Esophagus squamous epithelium (tissue), 5 donors: Measurements from ENCODE around the gene CHN2. TPM values are rescaled to one million over a fixed set of nuclear protein-coding genes. Genes with fewer than 3 reads are reported as not detected.

ENCODE experiments used
- DNase-seq: peaks from one replicate; lab custom pipeline; 2025; lab: John Stamatoyannopoulos, UW
- H3K27ac ChIP-seq, 4 donors: fragments of 200-600 bp; sonication (generic); one replicate each; pipeline ENCODE4 v1.5.1; 2016 to 2019; ENCODE audit warnings: mild to moderate bottlenecking in 1 of 4
- H3K27me3 ChIP-seq, 4 donors: fragments of 200-600 bp; sonication (generic); 1 replicate in 3 of 4; 2 replicates in 1 of 4; pipeline versions ENCODE4 v1.5.1 to v1.6.0; 2017 to 2021; ENCODE audit warnings: antibody characterized with exemption in 1 of 4
- H3K36me3 ChIP-seq, 3 donors: fragments of 200-600 bp; sonication (generic); one replicate each; pipeline ENCODE4 v1.5.1; 2016 to 2019
- H3K4me1 ChIP-seq, 3 donors: fragments of 200-600 bp; sonication (generic); one replicate each; pipeline ENCODE4 v1.5.1; 2017 to 2019
- H3K4me3 ChIP-seq, 4 donors: fragments of 200-600 bp; sonication (generic); 1 replicate in 3 of 4; 2 replicates in 1 of 4; pipeline ENCODE4 v1.5.1; 2016 to 2019; ENCODE audit warnings: mild to moderate bottlenecking in 2 of 4, moderate library complexity in 1 of 4
- H3K9me3 ChIP-seq, 3 donors: fragments of 200-600 bp; sonication (generic); one replicate each; pipeline ENCODE4 v1.5.1; 2016 to 2019
- POLR2A ChIP-seq, 4 donors: fragments of 450-650 bp; IDR thresholded peaks; one replicate each; pipeline ENCODE4 v1.6.1; 2017; ENCODE audit warnings: antibody characterized with exemption in 4 of 4, mild to moderate bottlenecking in 4 of 4, moderate library complexity in 3 of 4
- WGBS, 2 donors: methylation state at CpG; one replicate each; pipeline ENCODE4 v1.1.5; 2018; 5-methylcytosine and 5-hydroxymethylcytosine counted together
- intact Hi-C: fragments of 100-400 bp; cut with DNase I; formaldehyde crosslinking; loops from one replicate; pipeline ENCODE4 v1.15.0; 2022
- total RNA-seq, 4 donors: library from RNA; depleted of rRNA; stranded (reverse); fragments of >200 nt; gene quantifications; one replicate each; pipeline ENCODE4 v1.1.0, GENCODE V29; 2016
- TF ChIP-seq, protein P1 (sequence below), 6 experiments: fragments of 450-650 bp in 4 of 6; fragments of 200-600 bp in 2 of 6; sonication (generic) in 2 of 6; IDR thresholded peaks; one replicate each; pipeline ENCODE4 v1.5.1; 2016 to 2019; ENCODE audit warnings: antibody characterized with exemption in 6 of 6, mild to moderate bottlenecking in 4 of 6, moderate library complexity in 4 of 6
- donor health status: DM: yes; HTN: yes; CAD: no.

The CHN2 gene
- total RNA-seq, 4 donors from 2014 or later: 0.08 to 8.6 (median 1.7) TPM

DNA sequence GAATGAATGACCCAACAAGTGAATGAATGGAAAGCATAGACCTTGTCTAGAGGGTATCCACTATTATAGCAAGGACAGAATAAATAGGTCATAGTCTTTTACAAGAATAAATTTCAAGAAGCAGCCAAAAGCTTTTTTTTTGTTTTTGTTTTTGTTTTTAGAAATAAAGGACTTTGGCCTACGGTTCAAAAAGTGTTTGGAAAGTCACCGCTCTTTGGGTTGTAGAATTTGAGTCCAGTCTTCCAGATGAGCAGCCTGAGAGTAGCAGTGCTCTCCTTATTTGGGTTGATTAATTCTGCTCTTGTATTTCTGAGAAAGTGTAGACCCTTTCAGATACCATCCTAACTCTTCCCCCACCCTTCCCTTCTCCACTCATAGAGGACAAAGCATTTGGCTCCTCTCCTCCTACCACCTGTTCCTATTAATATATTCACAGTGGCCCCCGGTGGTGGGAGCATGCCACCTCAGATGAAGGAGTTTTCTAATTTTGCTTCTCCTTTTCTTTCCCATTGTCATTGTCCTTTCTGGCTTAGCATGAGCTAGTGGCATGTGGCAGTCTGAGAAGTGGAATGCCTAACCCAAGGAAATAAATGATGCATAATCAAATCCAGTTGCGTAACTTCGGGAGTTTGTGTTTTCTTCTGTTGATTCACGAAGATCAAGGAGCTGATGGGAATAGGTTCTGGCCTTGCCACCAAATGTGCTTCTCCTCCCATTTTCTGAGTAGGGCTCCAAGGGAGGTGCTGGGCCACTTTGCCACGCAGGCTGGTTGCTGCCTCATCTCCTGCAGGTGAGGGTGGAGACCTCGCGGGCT is 114.7 kb downstream of the CHN2 start:
- Histone ChIP-seq H3K4me3 (no peak overlapping the region), H3K27ac (no peak overlapping the region), H3K36me3 (no peaks in the 10 kb centered on the region), H3K27me3 (peaks cover 0 to 12% (median 0%) of the 10 kb centered on the region in 4 donors), H3K4me1 (no peaks in the 10 kb centered on the region), H3K9me3 (no peaks in the 10 kb centered on the region)
- no peak for DNase-seq
- 65 to 85% methylated on average over 5 to 7 of the region's 9 CpGs for WGBS, 2 donors
- intact Hi-C loops: no loop called here
- no peak for TF ChIP-seq POLR2A (IDR thresholded peaks at IDR 0.05)
- TF ChIP-seq, protein P1, sequence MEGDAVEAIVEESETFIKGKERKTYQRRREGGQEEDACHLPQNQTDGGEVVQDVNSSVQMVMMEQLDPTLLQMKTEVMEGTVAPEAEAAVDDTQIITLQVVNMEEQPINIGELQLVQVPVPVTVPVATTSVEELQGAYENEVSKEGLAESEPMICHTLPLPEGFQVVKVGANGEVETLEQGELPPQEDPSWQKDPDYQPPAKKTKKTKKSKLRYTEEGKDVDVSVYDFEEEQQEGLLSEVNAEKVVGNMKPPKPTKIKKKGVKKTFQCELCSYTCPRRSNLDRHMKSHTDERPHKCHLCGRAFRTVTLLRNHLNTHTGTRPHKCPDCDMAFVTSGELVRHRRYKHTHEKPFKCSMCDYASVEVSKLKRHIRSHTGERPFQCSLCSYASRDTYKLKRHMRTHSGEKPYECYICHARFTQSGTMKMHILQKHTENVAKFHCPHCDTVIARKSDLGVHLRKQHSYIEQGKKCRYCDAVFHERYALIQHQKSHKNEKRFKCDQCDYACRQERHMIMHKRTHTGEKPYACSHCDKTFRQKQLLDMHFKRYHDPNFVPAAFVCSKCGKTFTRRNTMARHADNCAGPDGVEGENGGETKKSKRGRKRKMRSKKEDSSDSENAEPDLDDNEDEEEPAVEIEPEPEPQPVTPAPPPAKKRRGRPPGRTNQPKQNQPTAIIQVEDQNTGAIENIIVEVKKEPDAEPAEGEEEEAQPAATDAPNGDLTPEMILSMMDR (IDR thresholded peaks at IDR 0.05): no peak

DNA sequence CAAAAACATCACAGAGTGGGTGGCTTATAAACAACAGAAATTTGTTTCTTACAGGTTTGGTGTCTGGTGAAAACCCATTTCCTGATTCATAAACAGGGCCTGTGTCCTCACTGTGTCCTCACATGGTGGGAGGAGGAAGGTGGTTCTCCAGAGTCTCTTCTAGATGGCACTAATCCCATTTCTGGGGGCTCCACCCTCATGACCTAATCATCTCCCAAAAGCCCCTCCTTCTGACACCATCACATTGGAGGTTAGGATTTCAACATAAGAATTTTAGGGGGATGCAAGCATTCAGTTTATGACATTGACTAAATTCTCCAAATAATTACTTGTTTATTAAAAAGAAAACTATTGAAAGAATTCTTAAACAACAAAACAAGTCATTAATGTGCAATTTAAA is 116.0 kb downstream of the CHN2 start:
- Histone ChIP-seq H3K27ac (no peak overlapping the region), H3K4me3 (no peak overlapping the region), H3K36me3 (no peaks in the 10 kb centered on the region), H3K4me1 (no peaks in the 10 kb centered on the region), H3K27me3 (peaks cover 0 to 12% (median 0%) of the 10 kb centered on the region in 4 donors), H3K9me3 (no peaks in the 10 kb centered on the region)
- no peak for DNase-seq
- TF ChIP-seq, protein P1 (IDR thresholded peaks at IDR 0.05): no peak
- no peak for TF ChIP-seq POLR2A (IDR thresholded peaks at IDR 0.05)
- intact Hi-C loops: no loop called here

DNA sequence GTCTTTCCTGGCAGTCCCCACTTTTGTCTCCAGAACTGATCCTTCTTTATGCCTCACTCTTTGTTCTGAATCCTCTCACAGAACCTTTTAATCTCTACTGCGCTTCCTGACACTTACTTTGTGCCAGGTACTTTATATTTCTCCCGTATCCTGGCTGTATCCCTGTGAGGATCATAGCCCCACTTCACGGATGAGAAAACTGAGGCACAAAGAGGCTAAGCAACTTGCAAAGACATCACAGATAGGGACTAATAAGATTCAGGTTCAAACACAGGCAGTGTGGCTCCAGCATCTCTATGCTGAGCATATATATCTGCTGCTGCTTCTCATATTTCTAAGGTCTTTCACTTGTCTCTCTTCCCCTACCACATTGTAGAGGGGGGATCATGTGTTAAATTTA is 116.7 kb downstream of the CHN2 start:
- intact Hi-C loops: no loop called here
- Histone ChIP-seq H3K36me3 (no peaks in the 10 kb centered on the region), H3K27ac (no peak overlapping the region), H3K4me3 (no peak overlapping the region), H3K9me3 (no peaks in the 10 kb centered on the region), H3K4me1 (no peaks in the 10 kb centered on the region), H3K27me3 (peaks cover 0 to 12% (median 0%) of the 10 kb centered on the region in 4 donors)
- TF ChIP-seq, protein P1 (IDR thresholded peaks at IDR 0.05): no peak
- TF ChIP-seq POLR2A (IDR thresholded peaks at IDR 0.05): no peak
- WGBS, 2 donors: 77 to 84% methylated on average over 3 of the region's 3 CpGs
- no peak for DNase-seq

DNA sequence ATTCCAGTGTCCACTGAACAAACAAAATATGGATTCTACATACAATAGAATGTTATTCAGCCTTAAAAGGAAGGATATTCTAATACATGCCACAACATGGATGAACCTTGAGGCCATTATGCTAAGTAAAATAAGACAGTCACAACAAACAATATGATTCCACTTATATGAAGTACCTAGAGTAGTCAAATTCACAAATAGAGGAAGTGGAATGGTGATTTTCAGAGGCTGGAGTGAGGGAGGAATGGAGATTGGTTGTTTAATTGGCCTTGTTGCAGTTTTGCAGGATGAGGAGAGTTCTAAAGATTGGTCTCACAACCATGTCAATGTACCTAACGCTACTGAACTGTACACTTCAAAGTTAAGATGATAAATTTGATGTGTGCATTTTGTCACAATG is 119.6 kb downstream of the CHN2 start:
- intact Hi-C loops: no loop called here
- no peak for DNase-seq
- Histone ChIP-seq H3K4me3 (no peak overlapping the region), H3K4me1 (no peaks in the 10 kb centered on the region), H3K27ac (no peak overlapping the region), H3K36me3 (no peaks in the 10 kb centered on the region), H3K9me3 (no peaks in the 10 kb centered on the region), H3K27me3 (peaks cover 0 to 12% (median 0%) of the 10 kb centered on the region in 4 donors)
- no peak for TF ChIP-seq POLR2A (IDR thresholded peaks at IDR 0.05)
- TF ChIP-seq, protein P1 (IDR thresholded peaks at IDR 0.05): no peak
- WGBS, 2 donors: 64 to 67% methylated on average over 1 of the region's 1 CpG

DNA sequence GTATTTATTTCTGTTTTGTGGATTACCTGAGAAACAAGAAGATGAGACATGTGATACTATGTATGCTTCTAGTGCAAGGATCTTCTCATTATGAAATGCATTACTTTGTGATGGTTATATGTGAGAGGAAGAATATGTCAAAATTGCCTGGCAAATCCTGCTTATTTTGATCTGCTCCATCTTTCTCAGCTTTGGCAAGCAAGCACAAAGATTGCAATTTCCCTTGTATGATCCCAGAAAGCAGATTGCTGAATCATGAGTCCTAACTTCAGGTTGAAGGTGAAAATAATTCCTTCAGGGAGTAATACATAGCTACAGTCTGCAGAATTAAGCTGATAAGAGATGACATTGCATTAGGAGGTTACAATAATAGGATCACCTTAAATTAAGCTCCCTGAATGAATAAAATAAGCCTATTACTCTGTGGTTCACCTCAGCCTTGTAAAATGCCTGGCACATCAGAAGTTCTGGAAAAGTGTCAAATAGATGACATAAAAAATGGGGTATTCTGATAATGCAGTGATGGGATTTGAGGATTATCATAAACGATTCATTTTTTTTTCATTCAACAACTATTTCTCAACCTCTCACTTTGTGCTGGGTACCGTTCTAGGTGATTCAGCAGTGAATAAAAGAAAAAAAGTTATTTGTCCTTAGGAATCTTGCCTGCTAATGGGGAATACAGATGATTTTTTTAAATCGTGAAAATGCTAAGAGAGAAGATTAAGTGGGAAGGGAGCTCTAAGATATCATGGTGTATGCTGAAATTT is 120.7 kb downstream of the CHN2 start:
- no peak for DNase-seq
- H3K27me3 ChIP-seq: peaks cover 0 to 7% (median 0%) of the 10 kb centered on the region in 4 donors
- H3K36me3 ChIP-seq: no peaks in the 10 kb centered on the region
- no peaks in the 10 kb centered on the region for H3K9me3 ChIP-seq
- intact Hi-C loops: no loop called here
- WGBS, 2 donors: 41 to 53% methylated on average over 3 of the region's 3 CpGs
- no peak overlapping the region for H3K4me3 ChIP-seq
- TF ChIP-seq POLR2A (IDR thresholded peaks at IDR 0.05): no peak
- TF ChIP-seq, protein P1 (IDR thresholded peaks at IDR 0.05): no peak
- H3K27ac ChIP-seq: no peak overlapping the region
- H3K4me1 ChIP-seq: no peaks in the 10 kb centered on the region
